HG02798 (cell line): ENCODE measurements around the gene NOTCH2.

Experiments used
- ATAC-seq: cut with Tn5 transposase; IDR thresholded peaks from one replicate; pipeline ENCODE4 v1.9.1; 2021; ENCODE audit warnings: mild to moderate bottlenecking; ENCODE audit not compliant: unreplicated experiment, poor library complexity

Gene NOTCH2

DNA sequence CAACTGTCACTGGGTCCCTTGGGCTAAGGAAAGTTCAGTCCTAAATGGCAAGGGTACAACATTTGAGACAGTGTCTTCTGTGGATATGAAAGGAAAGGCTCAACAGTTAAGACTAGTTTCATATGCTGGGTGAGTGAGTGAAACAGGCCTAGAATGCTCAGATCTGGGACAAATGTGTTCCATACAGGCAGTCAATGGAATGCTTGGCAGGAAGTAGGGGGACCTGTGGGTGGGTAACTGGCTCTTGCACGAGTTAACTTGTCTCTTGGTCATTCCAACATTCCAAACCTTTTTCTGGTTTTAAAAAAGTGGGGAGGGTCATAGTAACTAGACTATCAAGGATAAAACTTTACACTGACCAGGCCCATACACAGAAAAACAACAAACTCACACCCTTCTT, 155.4 kb downstream of the NOTCH2 start:
- ATAC-seq = no peak

DNA sequence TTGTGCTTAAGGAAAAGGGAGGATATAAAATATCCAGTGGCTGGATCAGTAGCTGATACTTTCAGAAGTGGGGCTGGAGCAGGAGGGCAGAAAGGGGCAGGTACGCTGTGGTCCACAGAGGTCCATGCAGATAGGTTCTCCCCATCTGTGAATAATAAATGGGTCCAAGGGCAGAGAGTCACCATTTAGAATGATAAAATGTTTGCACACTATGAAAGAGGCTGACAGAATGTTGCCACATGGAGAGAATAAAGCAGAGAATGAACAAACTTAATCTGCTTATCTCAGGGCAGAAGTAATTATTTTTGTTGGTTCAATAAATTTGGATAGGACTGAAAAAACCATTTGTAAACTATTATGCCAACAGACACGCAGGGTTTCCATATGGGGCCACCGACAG, 156.5 kb downstream of the NOTCH2 start:
- ATAC-seq = no peak

DNA sequence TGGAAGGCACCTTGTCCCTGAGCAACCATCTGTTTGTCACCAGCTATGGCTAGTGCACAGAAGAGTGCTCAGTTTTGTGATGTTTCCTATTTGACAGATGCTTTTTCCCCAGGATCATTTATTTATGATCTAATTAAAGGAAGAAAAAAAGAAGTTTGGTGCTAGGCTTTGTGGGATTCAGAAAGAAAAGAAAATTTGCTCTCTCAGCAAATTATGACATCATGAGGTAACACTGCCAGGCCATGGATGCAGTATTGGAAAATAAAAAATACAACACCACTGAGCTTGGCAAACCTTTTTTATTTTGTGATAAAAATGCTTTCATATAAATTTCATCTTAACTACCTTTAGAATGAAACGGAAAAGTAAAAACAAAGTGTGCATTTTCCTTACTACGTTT, 157.7 kb downstream of the NOTCH2 start:
- no peak for ATAC-seq

DNA sequence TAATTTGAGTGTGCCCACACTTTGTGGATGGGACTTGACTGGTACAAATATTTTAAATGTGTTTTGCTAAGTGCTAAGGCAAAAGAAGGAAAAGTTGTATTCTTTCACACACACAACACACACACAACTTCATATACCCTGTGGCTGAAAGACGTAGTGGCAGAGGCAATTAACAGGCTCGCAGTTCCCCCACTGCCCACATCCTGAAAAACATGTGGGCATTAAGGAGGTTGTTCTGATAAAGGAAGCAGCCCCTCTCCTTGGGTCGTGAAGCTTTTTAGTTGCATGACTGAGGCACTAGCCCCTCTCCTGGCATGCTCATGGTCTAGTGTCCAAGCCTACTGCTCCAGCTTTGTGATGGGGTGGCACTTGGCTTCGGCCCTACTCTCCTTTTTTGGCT, 158.8 kb downstream of the NOTCH2 start:
- no peak for ATAC-seq

DNA sequence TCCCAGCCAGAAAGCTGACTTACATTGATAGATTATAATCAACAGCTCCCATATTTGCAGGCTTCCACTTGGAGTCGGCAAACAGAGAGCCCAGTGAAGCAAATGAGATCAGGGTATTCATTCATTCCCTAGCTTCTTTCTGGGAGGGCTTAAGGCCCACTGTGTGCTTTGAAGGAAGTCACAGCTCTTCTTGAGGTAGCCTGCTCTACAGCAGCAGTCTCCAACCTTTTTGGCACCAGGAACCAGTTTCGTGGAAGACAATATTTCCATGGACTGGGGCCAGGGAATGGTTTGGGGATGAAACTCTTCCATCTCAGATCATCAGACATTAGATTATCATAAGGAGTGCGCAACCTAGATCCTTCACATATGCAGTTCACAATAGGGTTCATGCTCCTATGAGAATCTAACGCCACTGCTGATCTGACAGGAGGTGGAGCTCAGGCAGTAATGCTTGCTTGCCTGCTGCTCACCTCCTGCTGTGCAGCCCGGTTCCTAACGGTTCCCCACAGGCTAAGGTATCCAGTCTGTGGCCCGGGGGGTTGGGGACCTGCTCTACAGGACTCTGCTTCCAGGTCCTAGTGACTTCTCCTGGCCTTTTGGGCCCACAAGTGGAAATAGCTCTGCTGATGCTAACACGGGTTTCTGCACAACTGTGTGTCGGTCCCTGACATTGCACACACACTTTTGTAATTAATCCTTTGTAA, 159.4 kb downstream of the NOTCH2 start:
- ATAC-seq = no peak

DNA sequence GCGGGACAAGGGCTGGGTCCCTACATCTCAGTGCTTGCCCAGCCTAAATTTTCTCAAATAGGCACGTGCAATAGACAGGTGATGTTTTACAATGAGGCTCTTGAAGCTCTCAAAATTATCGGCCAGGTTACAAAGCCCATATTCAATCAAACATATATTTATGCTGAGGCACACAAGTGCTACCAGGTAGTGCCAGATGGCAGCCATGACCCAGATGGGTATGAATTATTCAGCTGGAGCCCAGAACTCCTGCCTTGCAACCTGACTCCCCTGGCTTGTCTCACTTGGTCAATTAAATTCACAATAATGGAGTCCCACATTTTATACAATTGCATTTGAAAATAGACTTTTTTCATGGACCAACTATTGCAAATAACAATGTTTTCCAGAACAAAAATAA, 160.8 kb downstream of the NOTCH2 start:
- ATAC-seq = no peak

DNA sequence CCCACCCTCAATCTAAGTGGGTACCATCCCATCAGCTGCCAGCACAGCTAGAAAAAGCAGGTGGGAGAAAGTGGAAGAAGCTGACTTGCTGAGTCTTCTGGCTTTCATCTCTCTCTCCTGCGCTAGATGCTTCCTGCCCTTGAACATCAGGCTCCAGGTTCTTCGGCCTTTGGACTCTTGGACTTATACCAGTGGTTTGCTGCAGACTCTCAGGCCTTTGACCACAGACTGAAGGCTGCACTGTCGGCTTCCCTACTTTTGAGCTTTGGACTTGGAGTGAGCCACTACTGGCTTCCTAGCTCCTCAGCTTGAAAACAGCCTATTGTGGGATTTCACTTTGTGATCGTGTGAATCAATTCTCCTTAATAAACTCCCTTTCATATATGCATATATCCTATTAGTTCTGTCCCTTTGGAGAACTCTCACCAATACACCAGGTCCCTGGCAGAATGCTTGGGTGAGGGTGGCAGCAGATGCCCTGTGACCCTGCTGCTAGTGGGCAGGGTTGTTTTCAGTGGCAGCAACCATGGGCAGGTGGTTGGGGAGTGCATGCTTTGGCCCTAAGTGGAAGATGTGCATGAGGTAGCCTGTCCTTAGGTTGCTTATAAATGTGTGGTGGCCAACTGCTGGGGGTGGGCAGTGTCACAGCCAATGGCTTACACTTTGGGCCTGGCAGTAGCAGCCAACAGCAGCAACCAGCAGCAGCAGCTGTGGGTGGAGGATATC, 162.4 kb downstream of the NOTCH2 start:
- ATAC-seq = no peak

DNA sequence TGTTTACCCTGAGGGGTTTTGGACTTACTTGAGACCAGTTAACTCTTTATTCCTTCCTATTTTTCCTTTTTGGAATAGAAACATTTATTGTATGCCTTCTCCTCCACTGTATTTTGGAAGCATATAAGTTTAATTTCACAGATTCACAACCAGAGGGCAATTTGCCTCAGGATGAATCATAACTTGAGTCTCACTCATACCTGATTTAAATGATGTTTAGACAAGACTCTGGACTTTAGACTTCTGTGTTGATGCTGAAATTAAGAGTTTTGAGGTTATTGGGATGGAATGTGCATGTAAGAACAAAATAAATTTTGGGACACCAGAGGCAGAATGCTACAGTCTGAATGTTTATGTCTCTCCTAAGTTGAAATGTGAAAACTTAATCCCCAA, 166.0 kb downstream of the NOTCH2 start:
- no peak for ATAC-seq

DNA sequence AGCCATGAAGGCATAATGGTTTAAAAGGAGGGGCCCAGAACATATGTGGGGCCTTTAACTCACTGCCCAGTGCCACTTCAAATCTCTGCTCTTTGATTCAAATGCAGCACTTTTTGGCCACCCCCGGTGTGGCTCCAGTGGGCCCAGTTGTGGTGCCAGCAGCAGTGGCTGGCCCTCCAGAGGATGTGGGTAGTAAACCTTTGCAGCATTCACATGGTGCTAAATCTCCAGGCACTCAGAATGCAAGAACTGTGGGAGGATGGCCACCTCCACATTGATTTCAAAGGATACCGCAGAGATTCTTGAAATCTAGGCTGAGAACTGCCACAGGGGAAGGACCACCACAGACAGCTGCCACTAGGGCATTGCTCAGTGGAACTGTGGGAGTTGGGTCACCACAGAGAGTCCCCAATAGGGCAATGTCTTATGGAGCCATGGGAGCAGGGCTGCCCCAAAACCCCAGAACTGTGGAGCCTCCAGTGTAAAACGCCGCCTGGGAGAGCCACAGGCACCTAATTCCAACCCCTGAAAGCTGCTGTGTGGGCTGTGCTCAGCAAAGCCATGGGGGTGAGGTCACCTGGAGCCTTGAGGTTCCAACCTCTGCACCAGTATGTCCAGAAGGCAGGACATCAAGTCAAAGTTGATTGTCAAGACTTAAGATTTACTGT, 166.6 kb downstream of the NOTCH2 start:
- no peak for ATAC-seq

DNA sequence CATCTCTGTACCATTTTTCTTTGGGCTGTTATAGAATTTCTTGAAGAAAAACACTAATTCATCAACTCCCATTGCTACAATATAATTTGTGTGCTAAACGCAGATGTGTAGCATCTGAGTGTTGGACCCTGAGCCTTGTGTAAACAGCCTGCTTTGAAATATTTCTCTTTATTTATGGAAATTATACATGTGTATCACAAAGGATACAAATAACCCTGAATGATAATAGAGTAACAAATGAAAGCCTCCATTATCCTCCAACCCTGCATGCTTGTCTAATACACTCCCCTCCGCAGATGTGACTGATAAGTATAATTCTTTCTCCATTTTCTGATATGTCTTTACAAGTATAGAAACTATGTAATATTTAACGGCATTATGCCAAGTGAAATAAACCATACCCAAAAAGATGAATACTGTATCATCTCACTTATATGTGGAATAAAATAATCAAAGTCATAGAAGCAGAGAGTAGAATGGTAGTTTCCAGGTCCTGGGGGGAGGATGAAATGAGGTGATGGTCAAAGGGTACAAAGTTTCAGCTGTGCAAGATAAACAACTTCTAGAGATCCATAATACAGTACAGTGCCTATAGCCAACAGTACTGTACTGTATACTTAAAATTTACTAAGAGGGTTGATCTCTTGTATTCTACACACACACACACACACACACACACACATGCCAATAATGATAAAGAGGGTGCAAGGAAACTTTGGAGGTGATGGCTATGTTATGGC, 170.3 kb downstream of the NOTCH2 start:
- no peak for ATAC-seq

DNA sequence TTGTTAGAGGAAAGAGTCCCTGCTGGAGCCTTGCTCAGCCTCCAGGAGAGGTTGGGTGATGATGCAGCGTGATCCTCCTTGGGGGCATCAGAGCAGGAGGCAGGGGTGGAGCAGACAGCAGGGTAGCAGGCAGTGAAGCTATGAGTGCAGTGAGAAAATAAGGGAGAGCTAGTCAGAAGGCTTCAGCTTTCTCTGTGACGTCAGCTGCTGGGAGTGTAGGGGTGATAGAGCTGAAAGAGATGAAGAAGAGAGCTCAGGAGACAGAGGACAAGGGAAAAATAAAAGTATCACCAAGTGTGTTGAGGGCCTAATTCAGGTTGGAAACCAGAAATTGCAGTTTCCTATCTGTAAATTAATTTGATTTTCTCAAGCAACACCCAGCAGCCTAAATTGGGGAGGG, 170.9 kb downstream of the NOTCH2 start:
- no peak for ATAC-seq

DNA sequence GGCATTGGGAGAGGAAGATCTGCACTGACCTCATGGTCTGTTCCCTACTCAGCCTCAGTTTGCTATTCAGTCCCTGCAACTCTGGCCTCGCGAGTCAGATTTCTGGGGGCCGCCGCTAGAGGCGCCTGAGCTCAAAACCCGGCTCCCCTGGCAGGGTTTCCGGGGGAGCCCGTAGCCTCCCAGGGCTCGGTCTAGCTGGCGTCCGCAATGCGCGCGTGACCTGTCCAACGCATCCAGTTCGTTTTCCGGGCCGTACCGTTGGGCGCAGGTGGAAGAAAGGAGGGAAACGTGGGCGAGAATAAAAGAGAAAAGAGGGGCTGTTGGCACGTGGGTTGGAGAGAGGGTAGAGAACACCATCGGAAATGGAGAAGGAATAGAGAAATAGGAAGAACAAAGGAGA, 173.2 kb downstream of the NOTCH2 start, which contains the start of gene ADAM30:
ADAM30 (minus strand) TSS at position 213 of the 400 bp plus-strand sequence; CDS start at position 34, 179 bp downstream.
- ATAC-seq = no peak

DNA sequence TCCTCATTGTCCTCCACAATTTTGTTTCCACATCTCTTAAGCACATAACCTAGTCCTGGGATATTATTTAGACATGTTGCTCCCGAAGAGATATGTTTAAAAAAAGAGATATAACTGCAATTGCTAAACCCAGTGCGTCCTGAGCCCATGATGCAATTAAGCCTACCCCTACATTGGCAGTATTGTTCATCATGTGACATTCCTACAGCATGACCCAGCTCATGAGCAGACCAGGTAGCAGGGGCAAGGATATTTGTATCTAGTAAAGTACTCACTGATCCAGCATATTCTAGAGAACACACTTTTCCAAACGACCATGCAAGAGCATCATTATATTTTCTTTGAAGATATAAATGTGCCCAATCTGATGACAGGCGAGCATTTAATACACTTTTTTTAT, 174.4 kb downstream of the NOTCH2 start:
- ATAC-seq = no peak

DNA sequence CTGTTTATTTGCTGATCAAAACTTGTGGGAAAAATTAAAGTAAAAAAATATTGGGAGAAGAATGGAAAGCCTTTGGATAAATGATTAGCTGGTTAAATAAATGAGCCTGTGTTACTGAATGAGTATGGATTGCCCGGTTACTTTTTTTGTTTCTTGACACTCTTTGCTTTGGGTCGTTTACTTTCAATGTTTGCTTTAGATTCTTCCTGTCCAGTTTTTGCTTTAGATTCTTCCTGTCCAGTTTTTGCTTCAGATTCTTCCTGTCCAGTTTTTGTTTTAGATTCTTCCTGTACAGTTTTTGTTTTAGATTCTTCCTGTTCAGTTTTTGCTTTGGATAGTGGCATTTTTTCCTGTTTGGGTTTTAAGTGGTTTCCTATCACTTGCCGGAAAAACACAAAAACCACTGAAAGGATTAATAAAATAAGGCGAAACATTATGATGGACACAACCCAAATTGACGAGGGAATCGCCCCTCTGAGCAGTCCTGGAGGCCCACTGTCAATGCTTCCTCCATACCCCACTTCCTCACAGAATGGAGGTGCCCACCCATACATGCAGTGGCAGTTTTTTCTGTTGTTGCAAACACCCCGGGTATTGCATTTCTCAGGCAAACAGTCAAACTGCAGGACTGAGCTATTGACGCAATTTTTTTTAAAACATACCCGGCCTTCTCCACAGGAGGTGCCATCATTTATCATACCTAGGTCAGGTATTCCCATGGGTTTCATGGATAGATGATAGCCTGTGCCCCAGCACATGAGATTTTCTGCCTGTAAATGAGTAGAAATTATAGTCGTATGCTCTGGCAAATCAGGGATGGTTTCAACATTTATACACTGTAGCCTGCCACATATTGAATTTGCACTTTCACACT, 175.4 kb downstream of the NOTCH2 start:
- no peak for ATAC-seq

DNA sequence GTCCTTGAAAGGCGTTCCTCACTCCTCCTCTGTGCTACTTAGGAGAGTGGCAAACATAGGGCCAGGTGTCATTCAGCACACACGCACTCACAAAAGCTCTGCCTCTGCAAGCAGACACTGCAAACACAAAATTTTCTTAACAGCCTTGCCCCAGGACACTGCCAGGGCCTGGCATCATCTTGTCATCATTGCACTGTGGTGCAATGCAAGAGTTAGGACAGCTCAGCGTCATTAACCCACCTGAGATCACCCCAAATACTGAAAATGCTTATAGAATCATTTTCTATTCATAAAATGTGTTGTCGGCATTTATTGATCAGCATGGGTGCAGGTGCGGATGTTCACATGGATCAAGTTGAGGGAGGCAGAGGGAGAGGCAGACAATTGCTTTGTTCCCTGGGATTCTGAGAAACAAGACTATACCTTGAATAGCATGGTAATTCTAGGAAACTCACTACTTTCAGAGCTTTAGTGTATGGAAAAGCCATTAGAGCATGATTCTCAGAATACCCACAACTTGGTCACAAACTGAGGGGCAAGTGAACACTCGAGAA, 176.1 kb downstream of the NOTCH2 start:
- ATAC-seq = no peak

DNA sequence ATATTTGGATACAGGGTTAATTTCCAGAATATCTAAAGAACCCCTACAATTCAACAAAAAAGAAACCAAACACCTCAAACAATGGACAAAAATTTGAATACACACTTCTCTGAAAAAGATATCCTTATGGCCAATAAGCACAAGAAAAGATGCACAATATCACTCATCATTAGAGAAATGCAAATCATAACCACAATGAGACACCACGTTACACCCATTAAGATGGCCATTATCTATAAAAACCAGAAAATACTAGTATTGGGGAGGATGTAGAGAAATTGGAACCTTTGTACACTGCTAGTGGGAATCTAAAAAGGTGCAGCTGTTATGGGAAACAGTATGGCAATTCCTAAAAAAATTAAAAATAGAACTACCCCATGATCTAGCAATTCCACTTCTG, 178.1 kb downstream of the NOTCH2 start:
- no peak for ATAC-seq

DNA sequence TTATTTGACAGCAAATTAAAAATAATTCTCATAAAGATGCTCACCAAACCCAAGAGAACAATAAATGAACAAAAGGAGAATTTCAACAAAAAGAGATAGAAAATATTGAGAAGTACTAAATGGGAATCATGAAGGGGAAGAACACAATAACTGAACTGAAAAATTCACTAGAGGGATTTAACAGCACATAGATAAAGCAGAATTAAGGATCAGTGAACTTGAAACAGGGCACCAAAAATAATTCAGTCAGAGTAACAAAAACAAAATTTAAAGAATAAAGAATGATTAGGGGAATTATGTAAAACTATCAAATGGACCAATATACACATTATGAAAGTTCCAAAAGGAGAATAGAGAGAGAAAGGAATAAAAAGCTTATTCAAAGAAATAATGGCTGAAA, 181.0 kb downstream of the NOTCH2 start:
- ATAC-seq = no peak

DNA sequence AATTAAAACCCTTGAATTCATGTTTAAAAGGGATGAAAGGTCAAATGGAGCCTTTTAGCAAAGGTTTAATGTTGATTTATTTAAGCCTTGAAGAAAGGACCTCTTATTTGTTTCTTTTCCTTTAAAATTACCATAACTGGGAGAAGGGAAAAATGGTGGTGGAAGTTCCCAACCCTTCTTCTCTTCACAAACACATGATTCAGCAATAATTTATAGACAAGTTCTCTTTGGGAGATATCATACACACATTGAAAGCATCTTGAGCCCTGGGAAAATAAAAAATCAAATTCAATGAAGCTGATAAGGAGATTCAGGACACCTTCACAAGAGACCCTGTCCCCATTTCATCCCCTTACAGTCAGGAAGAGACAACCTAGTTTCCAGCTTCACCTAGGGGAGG, 182.0 kb downstream of the NOTCH2 start:
- ATAC-seq = no peak

DNA sequence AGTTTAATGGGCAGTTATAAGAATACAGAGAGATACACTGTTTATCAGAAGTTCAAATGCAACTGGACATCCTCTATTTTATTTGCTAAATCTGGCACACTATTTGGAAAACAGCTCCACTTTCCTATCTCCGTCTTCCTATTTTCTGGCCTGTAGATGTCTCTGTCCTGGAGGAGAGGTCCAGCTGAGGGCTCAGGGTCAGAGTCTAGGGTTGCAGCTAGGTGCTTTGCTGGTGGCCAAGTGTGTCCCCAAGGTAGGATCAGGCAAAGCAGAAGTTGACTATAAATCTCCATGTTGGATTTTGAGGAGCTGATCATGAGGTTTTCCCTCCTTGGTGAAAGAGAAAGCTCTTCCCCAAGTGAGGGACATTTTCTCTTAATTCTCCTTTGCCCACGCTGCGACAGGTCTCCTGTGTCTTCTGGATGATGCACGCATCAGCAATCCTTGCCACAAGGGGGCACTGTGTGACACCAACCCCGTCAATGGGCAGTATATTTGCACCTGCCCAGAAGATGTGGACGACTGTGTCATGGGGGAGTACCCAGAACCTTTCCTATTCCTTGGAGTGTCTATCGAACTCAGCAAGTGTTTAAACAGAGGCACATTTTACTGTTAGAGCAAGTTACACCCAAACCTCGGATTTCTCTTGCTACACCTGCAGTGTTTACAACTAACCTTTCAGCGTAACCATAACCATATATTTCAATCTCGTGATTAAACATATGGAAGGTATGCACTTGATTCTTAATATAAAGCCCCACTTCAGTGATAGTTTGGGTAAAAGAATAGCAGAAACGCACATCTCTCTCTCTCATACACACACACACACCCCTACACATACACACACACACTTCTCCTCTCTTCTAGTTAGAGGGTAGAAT, 183.3 kb downstream of the NOTCH2 start:
- peak; percentile 55 for ATAC-seq
